Thoracic aorta (tissue), 2 donors: ENCODE measurements around the gene DEPP1. TPM values are rescaled to one million over a fixed set of nuclear protein-coding genes. Genes with fewer than 3 reads are reported as not detected.
A peak's percentile ranks its signal among the peaks of the same experiment; 100 is the strongest.

Experiments used
- ATAC-seq: fragments of 150-250 bp; one replicate; pipeline ENCODE4 v1.8.0; 2017; ENCODE audit warnings: low read depth; ENCODE audit not compliant: insufficient number of reproducible peaks, low FRiP score
- DNase-seq: peaks from one replicate; pipeline ENCODE4 v3.0.0-alpha.2; 2020; ENCODE audit warnings: low spot score
- H3K27ac ChIP-seq, 2 donors: fragments of 200-600 bp; sonication (generic); 1 replicate in 1 of 2; 2 replicates in 1 of 2; pipeline ENCODE4 v1.5.1; 2016; ENCODE audit warnings: mild to moderate bottlenecking in 2 of 2, moderate library complexity in 2 of 2
- H3K27me3 ChIP-seq: fragments of 200-600 bp; sonication (generic); replicated peaks from 2 replicates; pipeline ENCODE4 v1.6.0; 2016; ENCODE audit warnings: mild to moderate bottlenecking; ENCODE audit not compliant: insufficient read depth
- H3K36me3 ChIP-seq: fragments of 200-600 bp; sonication (generic); one replicate; pipeline ENCODE4 v1.5.1; 2016
- H3K4me1 ChIP-seq, 2 donors: fragments of 200-600 bp; sonication (generic); 1 replicate in 1 of 2; 2 replicates in 1 of 2; pipeline versions ENCODE4 v1.5.1 to v1.6.0; 2016; ENCODE audit warnings: low read depth in 2 of 2, mild to moderate bottlenecking in 1 of 2; ENCODE audit not compliant: control insufficient read depth in 1 of 2
- H3K4me3 ChIP-seq: fragments of 200-600 bp; sonication (generic); 2 replicates; pipeline ENCODE4 v1.5.1; 2016; ENCODE audit warnings: mild to moderate bottlenecking
- H3K9me3 ChIP-seq: fragments of 200-600 bp; sonication (generic); 2 replicates; pipeline ENCODE4 v1.5.1; 2016
- CTCF ChIP-seq: fragments of 200-600 bp; sonication (generic); IDR thresholded peaks from one replicate; pipeline ENCODE4 v1.5.1; 2019; ENCODE audit warnings: antibody characterized with exemption
- total RNA-seq, 2 donors: library from RNA; depleted of rRNA; stranded (reverse); fragments of >200 nt; gene quantifications; one replicate each; pipeline versions ENCODE4 v1.1.0 to v1.2.3, GENCODE V29; 2016

The DEPP1 gene
- total RNA-seq, 2 donors from 2014 or later, result 473 to 661 TPM

GRCh38 chr10:44965104-44965503 is 13.5 kb downstream of the DEPP1 start:
- DNase-seq (no peak), ATAC-seq (no peak)
- Histone ChIP-seq H3K9me3 (no peaks in the 10 kb centered on the region), H3K27ac (peak overlapping the region; percentile 70 to 78), H3K36me3 (no peaks in the 10 kb centered on the region), H3K4me1 (peaks cover 55 to 77% of the 10 kb centered on the region in 2 donors), H3K27me3 (no peaks in the 10 kb centered on the region), H3K4me3 (no peak overlapping the region)
- TF ChIP-seq CTCF, result no peak

GRCh38 chr10:44963772-44964633 is 14.6 kb downstream of the DEPP1 start:
- DNase-seq (no peak), ATAC-seq (peak; percentile 21)
- H3K36me3 ChIP-seq, result no peaks in the 10 kb centered on the region
- H3K27me3 ChIP-seq, result no peaks in the 10 kb centered on the region
- H3K9me3 ChIP-seq, result no peaks in the 10 kb centered on the region
- peak overlapping the region; percentile 70 to 78 for H3K27ac ChIP-seq
- H3K4me3 ChIP-seq, result peak overlapping the region; percentile 44
- peaks cover 52 to 73% of the 10 kb centered on the region in 2 donors for H3K4me1 ChIP-seq
- TF ChIP-seq CTCF, result no peak

- Histone ChIP-seq H3K36me3 (no peaks in the 10 kb centered on the region), H3K4me1 (peaks cover 50 to 72% of the 10 kb centered on the region in 2 donors), H3K27me3 (no peaks in the 10 kb centered on the region), H3K4me3 (no peak overlapping the region), H3K27ac (peak overlapping the region; percentile 70 to 78), H3K9me3 (no peaks in the 10 kb centered on the region)
- ATAC-seq, result no peak
- TF ChIP-seq CTCF, result peak; percentile 20
- no peak for DNase-seq
Observed at GRCh38 chr10:44962870-44963738, 15.5 kb downstream of the DEPP1 start.

GRCh38 chr10:44961931-44962750 is 16.5 kb downstream of the DEPP1 start:
- H3K27me3 ChIP-seq, result no peaks in the 10 kb centered on the region
- ATAC-seq (no peak), DNase-seq (no peak)
- H3K4me3 ChIP-seq, result peak overlapping the region; percentile 79
- no peaks in the 10 kb centered on the region for H3K36me3 ChIP-seq
- no peak for TF ChIP-seq CTCF
- peaks cover 45 to 71% of the 10 kb centered on the region in 2 donors for H3K4me1 ChIP-seq
- no peaks in the 10 kb centered on the region for H3K9me3 ChIP-seq
- H3K27ac ChIP-seq, result peak overlapping the region in 1 of 2 donors; percentile 78
